IMR-90 (cell line): ENCODE data around the gene GPR108. TPM values are rescaled to one million over a fixed set of nuclear protein-coding genes. Genes with fewer than 3 reads are reported as not detected.

Source experiments
- ATAC-seq: fragments of 200-7000 bp; cut with Tn5 transposase; 2 replicates; pipeline ENCODE4 v1.9.1; 2020; ENCODE audit warnings: low read depth, mild to moderate bottlenecking, moderate library complexity
- BruUV-seq: library from RNA; stranded (reverse); fragments of 400-500 nt; replicated peaks from 2 replicates; lab custom pipeline; 2021; lab: Mats Ljungman, UMichigan
- CTCF ChIA-PET: fragments of 300-600 bp; formaldehyde crosslinking; extraction: SDS; loops from one replicate; lab custom pipeline; 2021; ENCODE audit warnings: antibody characterized with exemption; lab: Yijun Ruan, JAX
- POLR2A ChIA-PET: fragments of 300-600 bp; sonication (Branson Sonifier 250); formaldehyde crosslinking; loops from one replicate; lab custom pipeline; 2022; ENCODE audit warnings: antibody characterized with exemption; ENCODE audit not compliant: unreplicated experiment; lab: Charles Lee
- DNase-seq: peaks from one replicate; pipeline ENCODE4 v3.0.0; 2013
- H2AFZ ChIP-seq: replicated peaks from 2 replicates; pipeline ENCODE3; 2013; ENCODE audit warnings: low read length, mild to moderate bottlenecking; ENCODE audit not compliant: poor library complexity
- H2AK5ac ChIP-seq: 2 replicates; pipeline ENCODE4 v1.6.1; 2013; ENCODE audit warnings: low read depth, low read length, inconsistent platforms
- H2AK9ac ChIP-seq: replicated peaks from 2 replicates; pipeline ENCODE3; 2013; ENCODE audit warnings: mild to moderate bottlenecking, low read depth, low read length, moderate library complexity; ENCODE audit not compliant: poor library complexity
- H2BK120ac ChIP-seq: 2 replicates; pipeline ENCODE4 v1.6.1; 2013; ENCODE audit warnings: low read depth, low read length, inconsistent platforms
- H2BK15ac ChIP-seq: 3 replicates; pipeline ENCODE4 v1.6.1; 2013; ENCODE audit warnings: low read depth, low read length, inconsistent platforms
- H2BK20ac ChIP-seq: 2 replicates; pipeline ENCODE4 v1.6.1; 2013; ENCODE audit warnings: low read depth, mild to moderate bottlenecking, inconsistent platforms, low read length, moderate library complexity
- H2BK5ac ChIP-seq: 2 replicates; pipeline ENCODE4 v1.6.1; 2013; ENCODE audit warnings: mild to moderate bottlenecking, low read depth, low read length, inconsistent platforms; ENCODE audit not compliant: poor library complexity, severe bottlenecking
- H3K14ac ChIP-seq: replicated peaks from 2 replicates; pipeline ENCODE4 v1.6.1; 2013; ENCODE audit warnings: low read depth, low read length, inconsistent platforms
- H3K18ac ChIP-seq: 2 replicates; pipeline ENCODE4 v1.6.1; 2013; ENCODE audit warnings: low read depth, low read length, control low read depth
- H3K23ac ChIP-seq: 2 replicates; pipeline ENCODE4 v1.6.1; 2013; ENCODE audit warnings: low read depth, low read length, inconsistent platforms
- H3K27ac ChIP-seq: 2 replicates; pipeline ENCODE4 v1.5.1; 2013; ENCODE audit warnings: mild to moderate bottlenecking, control low read depth, low read length; ENCODE audit not compliant: insufficient read depth
- H3K27me3 ChIP-seq: 2 replicates; pipeline ENCODE4 v1.6.1; 2013; ENCODE audit warnings: low read length; ENCODE audit not compliant: control insufficient read depth, insufficient read depth
- H3K36me3 ChIP-seq: 2 replicates; pipeline ENCODE4 v1.6.1; 2013; ENCODE audit warnings: low read length, mixed read lengths; ENCODE audit not compliant: control insufficient read depth, insufficient read depth
- H3K4ac ChIP-seq: 2 replicates; pipeline ENCODE4 v1.6.1; 2013; ENCODE audit warnings: low read depth, low read length, inconsistent platforms
- H3K4me1 ChIP-seq: 2 replicates; pipeline ENCODE4 v1.6.1; 2013; ENCODE audit warnings: low read length, mixed read lengths; ENCODE audit not compliant: control insufficient read depth, insufficient read depth
- H3K4me2 ChIP-seq: 2 replicates; pipeline ENCODE4 v1.6.1; 2013; ENCODE audit warnings: low read depth, mild to moderate bottlenecking, control low read depth, low read length, moderate library complexity
- H3K4me3 ChIP-seq: 2 replicates; pipeline ENCODE4 v1.5.1; 2013; ENCODE audit warnings: low read depth, mild to moderate bottlenecking, control low read depth, low read length, moderate library complexity; ENCODE audit not compliant: insufficient read depth
- H3K56ac ChIP-seq: 2 replicates; pipeline ENCODE4 v1.6.1; 2013; ENCODE audit warnings: low read length, inconsistent platforms; ENCODE audit not compliant: insufficient read depth; ENCODE audit errors: extremely low read depth
- H3K79me1 ChIP-seq, 2 experiments: 2 replicates each; pipeline ENCODE4 v1.6.1; 2013; ENCODE audit warnings: low read length in 2 of 2, inconsistent platforms in 1 of 2, low read depth in 1 of 2
- H3K9ac ChIP-seq: 2 replicates; pipeline ENCODE4 v1.6.1; 2013; ENCODE audit warnings: low read depth, low read length, control low read depth
- H3K9me1 ChIP-seq: 2 replicates; pipeline ENCODE4 v1.6.1; 2013; ENCODE audit warnings: low read length, inconsistent platforms; ENCODE audit not compliant: insufficient read depth
- H3K9me3 ChIP-seq: 2 replicates; pipeline ENCODE4 v1.6.1; 2013; ENCODE audit warnings: low read length; ENCODE audit not compliant: control insufficient read depth, insufficient read depth
- H4K20me1 ChIP-seq: 2 replicates; pipeline ENCODE4 v1.6.1; 2013; ENCODE audit warnings: low read length, inconsistent platforms; ENCODE audit not compliant: insufficient read depth
- H4K5ac ChIP-seq: 2 replicates; pipeline ENCODE4 v1.6.1; 2013; ENCODE audit warnings: mild to moderate bottlenecking, low read depth, low read length, control low read depth
- H4K8ac ChIP-seq, 2 experiments: 2 replicates each; pipeline ENCODE4 v1.6.1; 2013; ENCODE audit warnings: low read depth in 2 of 2, low read length in 2 of 2, control low read depth in 1 of 2, inconsistent platforms in 1 of 2
- H4K91ac ChIP-seq: 2 replicates; pipeline ENCODE4 v1.6.1; 2013; ENCODE audit warnings: low read depth, low read length, inconsistent platforms; ENCODE audit not compliant: insufficient read depth
- BHLHE40 ChIP-seq: fragments of 150-350 bp; IDR thresholded peaks from 2 replicates; pipeline ENCODE4 v1.6.1; 2016; ENCODE audit warnings: mild to moderate bottlenecking, low read depth, low read length
- CEBPB ChIP-seq: IDR thresholded peaks from 2 replicates; pipeline ENCODE4 v1.6.1; 2012; ENCODE audit warnings: low read depth, low read length, improper control_type of control experiment
- CHD1 ChIP-seq: IDR thresholded peaks from 2 replicates; pipeline ENCODE4 v1.6.1; 2012; ENCODE audit warnings: low read depth, low read length, improper control_type of control experiment
- FOS ChIP-seq: fragments of 150-350 bp; IDR thresholded peaks from 2 replicates; pipeline ENCODE4 v1.6.1; 2016; ENCODE audit warnings: low read depth, low read length
- MAFK ChIP-seq: IDR thresholded peaks from 2 replicates; pipeline ENCODE4 v1.6.1; 2012; ENCODE audit warnings: low read depth, low read length, improper control_type of control experiment
- MAZ ChIP-seq: IDR thresholded peaks from 2 replicates; pipeline ENCODE4 v1.6.1; 2012; ENCODE audit warnings: low read depth, mild to moderate bottlenecking, low read length, improper control_type of control experiment, moderate library complexity, borderline replicate concordance
- NFE2L2 ChIP-seq: fragments of 150-350 bp; IDR thresholded peaks from 2 replicates; pipeline ENCODE4 v1.6.1; 2016; ENCODE audit warnings: low read depth, mild to moderate bottlenecking, low read length
- RFX5 ChIP-seq: IDR thresholded peaks from 2 replicates; pipeline ENCODE4 v1.8.0; 2012; ENCODE audit warnings: low read depth, mild to moderate bottlenecking, low read length, moderate library complexity
- SMC3 ChIP-seq: fragments of 150-350 bp; IDR thresholded peaks from 2 replicates; pipeline ENCODE4 v1.6.1; 2016; ENCODE audit warnings: low read depth, mild to moderate bottlenecking, antibody characterized with exemption, low read length, moderate library complexity
- WGBS, 2 experiments: methylation state at CpG; one replicate each; pipeline versions ENCODE4 v1.1.5 to v1.1.7; 2013; ENCODE audit warnings: missing lambda C conversion rate in 2 of 2; ENCODE audit not compliant: insufficient read length in 1 of 2; ENCODE audit errors: extremely low coverage in 2 of 2; 5-methylcytosine and 5-hydroxymethylcytosine counted together
- dilution Hi-C: fragments of 300-500 bp; cut with HindIII; formaldehyde crosslinking; loops from one replicate; pipeline ENCODE4 v1.14.3; 2018; ENCODE audit warnings: low sequenced_read_pairs; ENCODE audit not compliant: unreplicated experiment
- in situ Hi-C: fragments of 300-500 bp; cut with MboI; formaldehyde crosslinking; loops from 3 replicates; pipeline ENCODE4 v1.14.3; 2019; ENCODE audit warnings: low sequenced_read_pairs, inconsistent platforms, mixed read lengths
- intact Hi-C: fragments of 100-400 bp; cut with micrococcal nuclease; formaldehyde crosslinking; loops from 2 replicates; pipeline ENCODE4 v1.10.0; 2022
- polyA plus RNA-seq, 3 experiments: library from polyadenylated mRNA; depleted of rRNA; stranded (reverse); fragments of >200 nt; gene quantifications; 2 replicates each; pipeline ENCODE4 v1.2.3, GENCODE V29; 2012; ENCODE audit warnings: low replicate concordance in 1 of 3
- total RNA-seq: library from RNA; depleted of rRNA; stranded (reverse); fragments of >200 nt; gene quantifications from 2 replicates; pipeline ENCODE4 v1.2.3, GENCODE V29; 2012
- TF ChIP-seq, protein P1 (sequence below): fragments of 150-350 bp; IDR thresholded peaks from 2 replicates; pipeline ENCODE4 v1.6.1; 2016; ENCODE audit warnings: low read depth, mild to moderate bottlenecking, low read length, moderate library complexity, borderline replicate concordance

Gene GPR108
- total and polyA plus RNA-seq, 2 of the 4 experiments (the other 2 are of a cell fraction): 28.0 to 38.9 TPM

DNA sequence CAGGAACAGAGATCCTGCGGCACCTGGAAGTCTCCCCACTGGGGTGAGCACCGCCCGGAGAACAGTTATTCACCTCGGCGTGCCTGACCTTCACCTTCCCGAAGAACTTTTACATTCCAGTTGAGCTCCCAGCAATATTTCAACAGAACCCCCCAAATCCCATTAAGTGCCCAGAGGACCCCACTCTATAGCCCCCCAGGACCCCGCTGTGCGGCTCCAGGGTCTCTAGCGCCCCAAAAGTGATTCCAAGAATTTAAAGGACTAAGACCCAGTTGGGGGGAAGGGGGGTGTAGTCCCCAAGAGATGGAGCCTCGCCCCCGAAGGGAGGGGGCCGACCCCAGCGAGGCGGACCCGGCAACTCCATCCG is 480 bp downstream of the GPR108 start:
- in situ Hi-C loops: loop anchor here (10.0 kb wide), 2 partner anchors 128 to 222 kb away; no protein-coding TSS in a partner anchor
- peak overlapping the region; percentile 58 for H3K4me3 ChIP-seq
- peak overlapping the region; percentile 0; the same call in 1 of the 2 replicates for H4K91ac ChIP-seq
- no peak for ATAC-seq
- no TSS peak for BruUV-seq
- H4K8ac ChIP-seq: peak overlapping the region; percentile 19 to 88; a peak in 3 of 4 replicates
- H3K4me2 ChIP-seq: peak overlapping the region; percentile 81
- WGBS, 2 experiments: 0% methylated on average over 3 of the region's 16 CpGs; no CpG with 5 or more reads in 1 of the 2 experiments
- no peaks in the 10 kb centered on the region for H4K20me1 ChIP-seq
- no peak overlapping the region for H2BK15ac ChIP-seq
- H2AFZ ChIP-seq: peak overlapping the region; percentile 99
- H3K9ac ChIP-seq: peak overlapping the region; percentile 66
- no peaks in the 10 kb centered on the region for H3K27me3 ChIP-seq
- intact Hi-C loops: loop anchor here (1.0 to 10.0 kb wide), 8 partner anchors 105 to 610 kb away; partner anchors contain the start of genes ALKBH7, KHSRP, TNFSF9 and ZNF557
- peaks cover 8% of the 10 kb centered on the region; the same call in 1 of the 2 replicates for H3K36me3 ChIP-seq
- H3K9me3 ChIP-seq: no peaks in the 10 kb centered on the region
- POLR2A ChIA-PET: no interaction called here
- peak overlapping the region; percentile 89 for H3K27ac ChIP-seq
- no peak overlapping the region for H2BK20ac ChIP-seq
- peak overlapping the region; percentile 50; the same call in 1 of the 2 replicates for H3K14ac ChIP-seq
- no peak for TF ChIP-seq BHLHE40
- no peak for TF ChIP-seq CEBPB
- no peak for TF ChIP-seq MAFK
- TF ChIP-seq NFE2L2: no peak
- TF ChIP-seq RFX5: no peak
- TF ChIP-seq FOS: no peak
- TF ChIP-seq SMC3: no peak
- TF ChIP-seq CHD1: no peak
- TF ChIP-seq, protein P1, sequence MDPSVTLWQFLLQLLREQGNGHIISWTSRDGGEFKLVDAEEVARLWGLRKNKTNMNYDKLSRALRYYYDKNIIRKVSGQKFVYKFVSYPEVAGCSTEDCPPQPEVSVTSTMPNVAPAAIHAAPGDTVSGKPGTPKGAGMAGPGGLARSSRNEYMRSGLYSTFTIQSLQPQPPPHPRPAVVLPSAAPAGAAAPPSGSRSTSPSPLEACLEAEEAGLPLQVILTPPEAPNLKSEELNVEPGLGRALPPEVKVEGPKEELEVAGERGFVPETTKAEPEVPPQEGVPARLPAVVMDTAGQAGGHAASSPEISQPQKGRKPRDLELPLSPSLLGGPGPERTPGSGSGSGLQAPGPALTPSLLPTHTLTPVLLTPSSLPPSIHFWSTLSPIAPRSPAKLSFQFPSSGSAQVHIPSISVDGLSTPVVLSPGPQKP: no peak
- no peak for TF ChIP-seq MAZ
- peak overlapping the region; percentile 56 for H2BK120ac ChIP-seq
- H3K23ac ChIP-seq: peak overlapping the region; percentile 92; the same call in 1 of the 2 replicates
- peaks cover 13% of the 10 kb centered on the region for H3K4me1 ChIP-seq
- H4K5ac ChIP-seq: peak overlapping the region; percentile 21
- CTCF ChIA-PET: interaction anchor here (0.6 to 3.6 kb wide), 6 partner anchors 16 to 357 kb away, joined by 3 to 25 read pairs (median 3); no protein-coding TSS in a partner anchor
- peak overlapping the region; percentile 88 for H3K4ac ChIP-seq
- peaks cover 0 to 48% of the 10 kb centered on the region in 2 experiments for H3K79me1 ChIP-seq
- peak overlapping the region; percentile 46 for H2BK5ac ChIP-seq
- dilution Hi-C loops: no loop called here
- no peak overlapping the region; the same call in 1 of the 2 replicates for H2AK5ac ChIP-seq
- H3K56ac ChIP-seq: peak overlapping the region; percentile 76
- peaks cover 7% of the 10 kb centered on the region; the same call in 1 of the 2 replicates for H3K9me1 ChIP-seq
- peak overlapping the region; percentile 98 for H2AK9ac ChIP-seq
- H3K18ac ChIP-seq: no peak overlapping the region; the same call in 1 of the 2 replicates
- no peak for DNase-seq
